HG02884 (cell line): ENCODE results near the gene SMYD3.

Experiments
- ATAC-seq: cut with Tn5 transposase; IDR thresholded peaks from one replicate; pipeline ENCODE4 v1.9.1; 2021; ENCODE audit warnings: mild to moderate bottlenecking, moderate library complexity; ENCODE audit not compliant: unreplicated experiment

The SMYD3 gene

DNA sequence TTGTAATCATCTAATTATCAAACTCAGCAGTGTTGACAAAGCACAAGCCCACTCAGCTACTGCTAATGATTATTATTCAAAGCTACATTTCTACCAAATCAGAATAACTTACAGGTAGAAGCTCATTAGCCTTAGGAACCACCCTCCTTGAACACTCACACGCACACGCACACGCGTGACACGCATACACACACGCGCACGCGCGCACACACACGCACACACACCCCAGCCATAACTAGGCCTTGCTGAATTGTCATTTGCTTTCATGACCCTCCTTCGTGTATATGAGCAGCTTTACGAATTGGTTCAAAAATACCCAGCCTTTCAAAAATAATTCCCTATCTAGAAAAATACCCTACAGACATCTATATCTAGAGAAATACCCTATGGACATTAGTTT lies 195.6 kb downstream of the SMYD3 start:
- ATAC-seq, result no peak

GRCh38 chr1:246309247-246309884 lies 197.7 kb downstream of the SMYD3 start:
- ATAC-seq, result no peak

GRCh38 chr1:246308533-246309075 lies 198.5 kb downstream of the SMYD3 start:
- no peak for ATAC-seq

DNA sequence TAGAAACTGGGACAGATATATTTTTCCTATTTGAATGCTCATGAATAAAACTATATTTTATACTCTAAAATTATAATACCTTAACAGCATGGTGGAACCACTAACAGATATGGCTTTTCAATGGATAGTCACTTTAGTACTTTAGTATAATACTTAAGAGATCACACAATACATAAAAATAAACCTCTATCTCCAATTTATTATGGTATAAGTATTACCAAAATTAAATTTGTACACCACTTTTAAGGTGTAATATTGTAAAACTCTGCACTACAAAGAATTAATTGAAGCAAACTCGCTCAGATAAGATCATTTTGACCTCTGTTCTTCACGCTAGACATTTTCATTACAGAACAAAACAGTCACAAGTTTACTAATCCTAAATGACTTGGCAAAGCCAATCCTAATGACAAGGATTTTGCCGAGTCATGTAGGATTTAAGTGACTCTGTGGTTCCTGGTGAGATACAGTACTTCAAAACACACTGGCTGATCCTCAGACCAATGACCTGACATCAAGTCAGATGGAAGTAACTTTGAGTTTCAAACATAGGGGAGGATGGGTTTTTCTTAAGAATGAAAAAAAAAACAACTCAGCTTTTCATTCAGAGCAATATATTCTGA lies 200.6 kb downstream of the SMYD3 start:
- ATAC-seq, result no peak

- no peak for ATAC-seq
Observed at GRCh38 chr1:246304484-246305259, 202.4 kb downstream of the SMYD3 start.

- ATAC-seq, result no peak
Observed at GRCh38 chr1:246302711-246303317, 204.3 kb downstream of the SMYD3 start.

DNA sequence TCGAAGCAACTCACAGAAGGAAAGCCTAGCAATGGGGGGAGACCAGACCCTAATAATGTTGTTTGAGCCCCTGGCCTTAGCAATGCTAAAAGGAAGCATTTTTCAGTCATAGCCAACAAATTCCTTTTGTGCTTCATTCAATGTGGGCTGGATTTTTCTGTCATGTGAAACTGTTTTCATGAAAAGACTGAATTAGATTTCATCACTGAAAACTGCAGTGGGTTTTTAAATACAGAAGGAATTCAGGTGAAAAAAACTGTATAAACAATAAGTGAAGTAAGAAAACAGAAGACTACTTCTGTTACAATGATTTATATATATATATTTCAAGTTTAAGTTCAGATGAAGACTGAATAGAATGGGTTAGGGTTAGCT lies 204.8 kb downstream of the SMYD3 start:
- ATAC-seq, result no peak

DNA sequence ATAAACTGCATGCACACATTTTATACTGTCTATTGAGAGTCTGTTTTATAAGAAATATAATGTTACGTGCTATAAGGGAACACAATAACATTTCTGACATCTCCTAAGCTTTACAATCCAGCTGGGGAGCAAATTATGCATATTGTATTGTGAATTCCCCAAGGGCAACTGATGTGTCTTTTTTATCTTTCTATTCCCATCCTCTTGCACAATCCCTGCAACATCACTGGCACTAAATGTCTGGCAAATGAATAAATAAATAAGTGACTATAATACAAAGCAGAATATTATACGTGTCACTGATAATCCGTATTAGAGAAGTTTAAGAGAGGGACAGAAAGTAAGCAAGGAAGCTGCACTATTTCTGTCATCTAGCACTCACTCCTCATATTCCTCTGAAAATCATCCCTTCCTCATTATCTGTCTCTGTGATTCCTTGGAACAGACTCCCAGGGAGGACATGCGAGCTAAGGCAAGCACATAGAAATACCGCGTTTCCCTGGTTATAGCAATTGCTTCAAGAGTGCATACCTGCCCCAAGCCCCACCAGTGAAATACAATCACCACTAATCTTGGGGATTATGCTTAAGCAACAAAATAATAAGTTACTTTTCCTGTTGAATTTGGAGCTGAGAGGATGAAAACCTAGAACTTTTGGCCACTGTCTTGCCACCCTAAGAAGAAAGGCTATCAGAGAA lies 205.4 kb downstream of the SMYD3 start:
- ATAC-seq, result no peak

- ATAC-seq, result no peak
Observed at GRCh38 chr1:246300626-246301549, 206.2 kb downstream of the SMYD3 start.

DNA sequence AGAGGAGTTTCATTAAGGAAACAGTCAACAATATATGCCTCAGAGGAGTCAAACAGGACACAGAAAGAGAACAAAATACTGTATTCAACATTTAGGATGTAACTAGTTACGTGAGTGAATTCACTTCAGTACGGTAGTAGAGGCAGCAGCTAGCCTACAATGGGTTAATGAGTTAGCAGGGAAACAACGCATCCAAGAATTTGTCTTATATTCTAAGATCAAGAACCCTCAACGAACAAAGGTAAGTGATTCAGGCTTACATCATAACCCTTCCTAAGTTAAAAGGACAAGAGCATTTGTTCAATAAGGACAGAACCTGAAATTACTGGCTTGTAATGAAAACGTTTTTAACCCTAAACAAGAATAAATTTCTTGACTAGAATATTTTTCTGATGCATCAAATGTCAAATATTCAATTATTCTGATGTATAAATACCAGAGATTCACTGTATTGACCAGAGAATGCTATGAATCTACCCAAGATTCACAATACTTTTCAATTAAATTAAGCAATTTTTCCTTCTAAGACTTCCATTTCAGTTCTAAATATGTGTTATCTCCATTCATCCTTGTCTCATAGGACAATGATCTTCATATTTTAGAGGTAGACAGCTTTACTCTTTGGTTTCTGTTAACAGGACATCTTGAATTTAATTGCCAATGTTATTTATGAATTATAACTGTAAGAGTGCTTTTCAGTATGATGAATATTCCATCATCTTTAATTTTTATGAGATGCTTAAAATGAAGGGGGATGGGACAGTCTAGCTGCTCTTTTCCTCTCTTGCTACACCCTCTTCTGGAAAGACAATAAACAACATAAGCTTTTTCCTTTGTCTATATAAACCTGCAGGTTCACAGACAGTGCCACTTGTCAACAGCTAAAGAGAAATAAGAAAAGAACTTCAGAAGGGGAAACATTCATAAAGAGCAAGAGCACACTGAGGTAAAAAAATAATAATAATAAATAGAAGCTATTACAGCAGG lies 209.5 kb downstream of the SMYD3 start:
- no peak for ATAC-seq

GRCh38 chr1:246295968-246296367 lies 211.1 kb downstream of the SMYD3 start:
- no peak for ATAC-seq

GRCh38 chr1:246295340-246295739 lies 211.7 kb downstream of the SMYD3 start:
- no peak for ATAC-seq

- ATAC-seq, result no peak
Observed at GRCh38 chr1:246294263-246294662, 212.8 kb downstream of the SMYD3 start.

DNA sequence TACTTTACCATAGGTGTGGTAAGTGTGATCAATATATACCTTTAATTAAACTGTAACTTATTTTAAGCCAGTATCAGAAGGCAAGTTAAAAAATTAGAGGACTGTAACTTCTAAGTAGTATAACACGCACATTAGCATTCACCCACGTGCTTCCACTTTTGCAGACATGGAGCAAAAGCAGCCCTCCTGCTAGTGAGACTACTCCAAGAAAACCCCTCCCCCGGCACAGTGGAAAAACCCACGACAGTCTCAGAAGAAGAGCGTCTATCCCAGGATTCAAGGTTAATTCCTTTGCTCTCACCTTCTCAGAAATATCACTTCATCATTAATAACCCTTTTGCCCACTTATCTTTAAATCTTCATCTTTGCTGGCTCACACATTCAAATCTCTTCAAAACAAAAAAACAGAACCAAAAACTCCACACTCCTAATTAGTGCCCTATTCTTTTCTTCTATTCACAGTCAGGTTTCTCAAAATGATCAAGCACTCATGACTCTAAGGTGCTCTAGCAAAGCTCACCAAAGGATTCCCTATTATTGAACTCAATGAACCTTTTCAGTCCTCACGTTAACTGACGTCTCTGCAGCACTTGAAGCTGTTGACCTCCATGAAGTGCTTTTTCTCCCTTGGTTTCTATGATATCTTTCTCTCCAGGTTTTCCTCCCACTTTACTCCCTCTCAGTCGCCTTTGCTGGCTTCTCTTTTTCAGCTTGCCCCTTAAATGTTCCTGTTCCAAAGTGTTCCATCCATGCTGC lies 213.5 kb downstream of the SMYD3 start:
- ATAC-seq, result no peak

GRCh38 chr1:246292571-246292970 lies 214.5 kb downstream of the SMYD3 start:
- ATAC-seq, result no peak

GRCh38 chr1:246291127-246291526 lies 216.0 kb downstream of the SMYD3 start:
- no peak for ATAC-seq

- no peak for ATAC-seq
Observed at GRCh38 chr1:246283771-246284410, 223.2 kb downstream of the SMYD3 start.
